GM18858 (cell line): ENCODE results near the gene CDA.

Experiments used
- ATAC-seq: cut with Tn5 transposase; IDR thresholded peaks from one replicate; pipeline ENCODE4 v1.9.1; 2021; ENCODE audit not compliant: unreplicated experiment

The CDA gene

GRCh38 chr1:20615946-20616846, 27.3 kb downstream of the CDA start:
- no peak for ATAC-seq

- ATAC-seq = no peak
Measured at GRCh38 chr1:20616847-20617487, 28.1 kb downstream of the CDA start.

GRCh38 chr1:20618550-20618949, 29.7 kb downstream of the CDA start:
- ATAC-seq = no peak

- no peak for ATAC-seq
Measured at GRCh38 chr1:20619999-20620398, 31.1 kb downstream of the CDA start.

GRCh38 chr1:20621012-20621411, 32.1 kb downstream of the CDA start:
- no peak for ATAC-seq

GRCh38 chr1:20624709-20625108, 35.8 kb downstream of the CDA start:
- ATAC-seq = no peak

- ATAC-seq = no peak
Measured at GRCh38 chr1:20625176-20626097, 36.5 kb downstream of the CDA start.

GRCh38 chr1:20626098-20626427, 37.2 kb downstream of the CDA start:
- no peak for ATAC-seq

- no peak for ATAC-seq
Measured at GRCh38 chr1:20626524-20626923, 37.6 kb downstream of the CDA start.

GRCh38 chr1:20630729-20631128, 41.8 kb downstream of the CDA start:
- no peak for ATAC-seq

GRCh38 chr1:20632386-20632785, 43.5 kb downstream of the CDA start:
- no peak for ATAC-seq

GRCh38 chr1:20633190-20634064, 44.5 kb downstream of the CDA start, which contains the start of gene PINK1:
PINK1 (plus strand) TSS chr1:20633458; CDS start chr1:20633549, 91 bp downstream.
- no peak for ATAC-seq

- no peak for ATAC-seq
Measured at GRCh38 chr1:20634065-20634593, 45.2 kb downstream of the CDA start.

- no peak for ATAC-seq
Measured at GRCh38 chr1:20634594-20635084, 45.7 kb downstream of the CDA start.

- ATAC-seq = no peak
Measured at GRCh38 chr1:20636785-20637347, 48.0 kb downstream of the CDA start.

GRCh38 chr1:20640183-20640597, 51.3 kb downstream of the CDA start:
- no peak for ATAC-seq

- ATAC-seq = no peak
Measured at GRCh38 chr1:20641975-20642374, 53.1 kb downstream of the CDA start.

GRCh38 chr1:20643080-20643479, 54.2 kb downstream of the CDA start:
- ATAC-seq = no peak

- ATAC-seq = no peak
Measured at GRCh38 chr1:20644416-20644815, 55.5 kb downstream of the CDA start.

- no peak for ATAC-seq
Measured at GRCh38 chr1:20645414-20645813, 56.5 kb downstream of the CDA start.
